Gastrocnemius medialis (tissue), 4 donors: ENCODE data around the gene PDCD1LG2.

ENCODE experiments used
- CTCF ChIP-seq, 5 experiments: fragments of 450-650 bp in 3 of 5; fragments of 200-600 bp in 2 of 5; sonication (generic) in 2 of 5; IDR thresholded peaks in 4 of 5; conservative IDR thresholded peaks in 1 of 5; 1 replicate in 4 of 5; 2 replicates in 1 of 5; pipeline ENCODE4 v1.5.1; 2016 to 2019; ENCODE audit warnings: antibody characterized with exemption in 5 of 5, mild to moderate bottlenecking in 3 of 5, moderate library complexity in 3 of 5
- POLR2A ChIP-seq, 2 donors: fragments of 450-650 bp; IDR thresholded peaks; one replicate each; pipeline ENCODE4 v1.6.1; 2017; ENCODE audit warnings: antibody characterized with exemption in 2 of 2, mild to moderate bottlenecking in 2 of 2, moderate library complexity in 2 of 2

DNA sequence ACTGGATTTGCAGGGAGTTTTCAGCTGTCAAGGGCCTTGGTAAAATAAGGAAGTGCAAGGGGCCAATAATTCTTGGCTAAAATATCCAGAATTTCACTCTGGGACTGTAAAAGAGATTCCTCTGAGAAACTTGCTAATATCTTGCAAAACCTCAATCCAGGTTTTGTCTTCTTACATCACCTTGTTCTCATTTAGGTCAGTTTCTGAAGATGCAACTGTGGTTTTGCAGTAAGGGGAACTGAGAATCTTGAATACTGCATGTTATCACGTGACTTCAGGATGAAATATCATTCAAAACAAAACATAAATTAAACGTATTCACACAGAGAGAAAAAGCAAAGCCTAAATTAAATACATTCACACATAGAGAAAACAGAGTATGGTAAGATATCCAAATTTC, 83.6 kb downstream of the PDCD1LG2 start:
- TF ChIP-seq CTCF (IDR thresholded peaks at IDR 0.05 in 4 of 5, conservative IDR thresholded peaks at IDR 0.05 in 1 of 5) (no peak), POLR2A (IDR thresholded peaks at IDR 0.05) (no peak)
